ENCODE results near the gene CDK5RAP2. TPM values are rescaled to one million over a fixed set of nuclear protein-coding genes. Genes with fewer than 3 reads are reported as not detected.

The CDK5RAP2 gene
- total and polyA plus RNA-seq, 10 of the 15 experiments (the other 5 are each of a cell fraction or from before 2014, with no cell fraction given), result 16.2 to 53.5 (median 34.5) TPM

DNA sequence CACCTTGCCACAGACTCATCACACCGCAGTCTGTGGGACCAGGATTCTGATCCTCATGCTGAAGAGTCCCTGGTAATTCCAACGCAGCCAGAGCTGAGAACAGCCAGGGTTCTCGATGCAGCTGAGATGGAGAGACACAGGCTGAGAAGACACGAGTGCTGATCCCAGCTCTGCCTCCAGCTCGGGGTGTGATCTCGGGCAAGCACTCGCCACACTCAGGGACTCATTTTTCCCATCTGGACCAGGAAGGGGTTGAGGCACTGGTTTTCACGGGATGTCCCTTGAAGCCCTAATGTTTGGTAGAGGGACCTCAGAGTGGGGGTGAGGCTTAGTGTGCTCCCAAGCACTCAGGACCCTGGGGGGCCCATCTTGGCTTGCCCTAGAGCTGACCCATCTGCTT lies 200.4 kb downstream of the CDK5RAP2 start:
- WGBS (ENCODE audit: insufficient coverage, insufficient replicate concordance, low lambda C conversion rate, missing lambda C conversion rate), result 64% methylated on average over 8 of the region's 8 CpGs
- RAD21 ChIA-PET (ENCODE audit: unreplicated experiment), result no interaction called here
- intact Hi-C loops (cut with micrococcal nuclease; ENCODE audit: unreplicated experiment), result no loop called here

DNA sequence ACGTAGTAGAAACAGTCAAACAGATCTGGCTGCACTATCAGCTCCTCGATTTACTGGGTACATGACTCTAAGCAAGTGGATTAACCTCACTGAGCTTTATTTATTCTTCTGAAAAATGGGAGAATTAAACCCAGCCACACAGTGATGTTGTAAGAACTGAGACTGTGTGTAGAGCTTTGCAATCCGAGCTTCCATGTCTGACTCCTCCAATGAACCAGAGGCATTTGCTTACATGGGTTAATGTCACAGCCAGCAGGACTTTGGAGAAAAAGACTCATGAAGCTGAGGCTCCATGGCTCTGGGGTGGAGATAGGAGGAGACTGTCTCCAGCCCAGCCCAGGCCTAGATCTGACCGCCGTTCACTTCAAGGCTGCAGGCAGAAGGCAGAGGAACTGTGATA lies 201.3 kb downstream of the CDK5RAP2 start:
- SMC1A ChIA-PET (ENCODE audit: uncharacterized antibody, unreplicated experiment), result no interaction called here
- TF ChIP-seq E2F8 (IDR thresholded peaks at IDR 0.05; ENCODE audit: low read depth, partially characterized antibody) (no peak), ZBTB4 (CRISPR knock-in tag; IDR thresholded peaks at IDR 0.05) (no peak), CBX5 (IDR thresholded peaks at IDR 0.05; ENCODE audit: low read depth) (no peak), HDAC2 (IDR thresholded peaks at IDR 0.05) (no peak), SREBF2 (IDR thresholded peaks at IDR 0.05; ENCODE audit: low read length) (no peak)

More for the DNA sequence above, 200.4 kb downstream of the CDK5RAP2 start:
- in situ Hi-C loops (cut with MboI), result no loop called here
- Histone ChIP-seq H3K27ac (ENCODE audit: control insufficient read depth, insufficient read depth) (no peak overlapping the region), H3K27me3 (replicated peaks in 1 of 2; ENCODE audit: control insufficient read depth in 2 of 2, insufficient read depth in 2 of 2, low read length in 1 of 2) (no peaks in the 10 kb centered on the region), H3K4me1 (ENCODE audit: control insufficient read depth, insufficient read depth, low read length) (no peaks in the 10 kb centered on the region), H3K4me2 (ENCODE audit: control insufficient read depth, insufficient read depth) (no peak overlapping the region), H4K20me1 (ENCODE audit: control insufficient read depth, insufficient read depth) (no peaks in the 10 kb centered on the region), H3K9me3 (replicated peaks; ENCODE audit: control insufficient read depth, insufficient read depth, low read length) (no peaks in the 10 kb centered on the region), H3K4me3 (no peak overlapping the region), H2AFZ (ENCODE audit: control insufficient read depth, low read depth, low read length) (no peak overlapping the region), H3K79me2 (ENCODE audit: control insufficient read depth, insufficient read depth, low read length) (no peaks in the 10 kb centered on the region), H3K36me3 (ENCODE audit: control insufficient read depth in 2 of 2, insufficient read depth in 2 of 2, low read length in 1 of 2) (no peaks in the 10 kb centered on the region), H3K9ac (ENCODE audit: control insufficient read depth, insufficient read depth, low read length) (no peak overlapping the region)
- SMC1A ChIA-PET (ENCODE audit: uncharacterized antibody, unreplicated experiment), result no interaction called here
- POLR2A ChIA-PET, result no interaction called here
- ATAC-seq, result no peak
- no peak for FAIRE-seq
- CTCF ChIA-PET, result no interaction called here
- no peak for DNase-seq (ENCODE audit: low read depth, low spot score)
- BruUV-seq (replicated peaks), result no TSS peak
- TF ChIP-seq IKZF1 (conservative IDR thresholded peaks at IDR 0.05) (no peak), MEF2B (IDR thresholded peaks at IDR 0.05; ENCODE audit: partially characterized antibody, poor library complexity, severe bottlenecking) (no peak), EED (IDR thresholded peaks at IDR 0.05; ENCODE audit: low read depth) (no peak), ZSCAN29 (IDR thresholded peaks at IDR 0.05) (no peak), NFYB (IDR thresholded peaks at IDR 0.05; ENCODE audit: insufficient read depth, low read depth, low read length) (no peak), TCF3 (IDR thresholded peaks at IDR 0.05; ENCODE audit: borderline replicate concordance, insufficient read depth, low read depth, low read length) (no peak)
- TF ChIP-seq, protein P1, sequence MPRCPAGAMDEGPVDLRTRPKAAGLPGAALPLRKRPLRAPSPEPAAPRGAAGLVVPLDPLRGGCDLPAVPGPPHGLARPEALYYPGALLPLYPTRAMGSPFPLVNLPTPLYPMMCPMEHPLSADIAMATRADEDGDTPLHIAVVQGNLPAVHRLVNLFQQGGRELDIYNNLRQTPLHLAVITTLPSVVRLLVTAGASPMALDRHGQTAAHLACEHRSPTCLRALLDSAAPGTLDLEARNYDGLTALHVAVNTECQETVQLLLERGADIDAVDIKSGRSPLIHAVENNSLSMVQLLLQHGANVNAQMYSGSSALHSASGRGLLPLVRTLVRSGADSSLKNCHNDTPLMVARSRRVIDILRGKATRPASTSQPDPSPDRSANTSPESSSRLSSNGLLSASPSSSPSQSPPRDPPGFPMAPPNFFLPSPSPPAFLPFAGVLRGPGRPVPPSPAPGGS (IDR thresholded peaks at IDR 0.05; ENCODE audit: borderline replicate concordance, insufficient read depth, low read depth, low read length, poor library complexity, severe bottlenecking), result no peak

More for the DNA sequence above, 201.3 kb downstream of the CDK5RAP2 start:
- FAIRE-seq (no peak), DNase-seq (ENCODE audit: low read depth, low spot score) (no peak), ATAC-seq (no peak)
- H3K4me1 ChIP-seq (ENCODE audit: control insufficient read depth, insufficient read depth, low read length), result no peaks in the 10 kb centered on the region
- no TSS peak for BruUV-seq (replicated peaks)
- CTCF ChIA-PET, result no interaction called here
- no peak overlapping the region for H3K27ac ChIP-seq (ENCODE audit: control insufficient read depth, insufficient read depth)
- H3K79me2 ChIP-seq (ENCODE audit: control insufficient read depth, insufficient read depth, low read length), result no peaks in the 10 kb centered on the region
- no peak overlapping the region for H3K4me3 ChIP-seq
- 71% methylated on average over 5 of the region's 5 CpGs for WGBS (ENCODE audit: insufficient coverage, insufficient replicate concordance, low lambda C conversion rate, missing lambda C conversion rate)
- no peaks in the 10 kb centered on the region for H3K9me3 ChIP-seq (replicated peaks; ENCODE audit: control insufficient read depth, insufficient read depth, low read length)
- POLR2A ChIA-PET, result no interaction called here
- no peak overlapping the region for H2AFZ ChIP-seq (ENCODE audit: control insufficient read depth, low read depth, low read length)
- in situ Hi-C loops (cut with MboI) (no loop called here), intact Hi-C loops (cut with micrococcal nuclease; ENCODE audit: unreplicated experiment) (no loop called here)
- no peaks in the 10 kb centered on the region for H3K36me3 ChIP-seq (ENCODE audit: control insufficient read depth in 2 of 2, insufficient read depth in 2 of 2, low read length in 1 of 2)
- RAD21 ChIA-PET (ENCODE audit: unreplicated experiment), result no interaction called here
- no peaks in the 10 kb centered on the region for H3K27me3 ChIP-seq (replicated peaks in 1 of 2; ENCODE audit: control insufficient read depth in 2 of 2, insufficient read depth in 2 of 2, low read length in 1 of 2)
- no peaks in the 10 kb centered on the region for H4K20me1 ChIP-seq (ENCODE audit: control insufficient read depth, insufficient read depth)
- no peak overlapping the region for H3K9ac ChIP-seq (ENCODE audit: control insufficient read depth, insufficient read depth, low read length)
- H3K4me2 ChIP-seq (ENCODE audit: control insufficient read depth, insufficient read depth), result no peak overlapping the region
